K562 (cell line): Measurements from ENCODE around the gene CST3. TPM values are rescaled to one million over a fixed set of nuclear protein-coding genes. Genes with fewer than 3 reads are reported as not detected.

Experiments
- ATAC-seq: fragments of 200-7000 bp; cut with Tn5 transposase; 3 replicates; pipeline ENCODE4 v1.9.1; 2020; ENCODE audit warnings: moderate library complexity
- BruUV-seq: library from RNA; stranded (reverse); fragments of 400-500 nt; replicated peaks from 2 replicates; lab custom pipeline; 2021; lab: Mats Ljungman, UMichigan
- CTCF ChIA-PET: fragments of 300-600 bp; formaldehyde crosslinking; extraction: SDS; loops from one replicate; lab custom pipeline; 2021; ENCODE audit warnings: low intra/inter-chr PET ratio; lab: Yijun Ruan, JAX
- POLR2A ChIA-PET: fragments of 300-600, 350-650 bp; sonication (Branson Sonifier 250); formaldehyde crosslinking; extraction: SDS; loops from one replicate; lab custom pipeline; 2021; ENCODE audit warnings: antibody characterized with exemption, inconsistent platforms; lab: Yijun Ruan, JAX
- DNase-seq, 4 experiments: peaks; one replicate each; pipeline versions ENCODE4 v3.0.0 to v3.0.0-alpha.2; 2011 to 2018; ENCODE audit warnings: low spot score in 3 of 4, mixed read lengths in 3 of 4; ENCODE audit errors: extremely low read depth in 1 of 4
- FAIRE-seq: peaks from 2 replicates; lab custom pipeline; 2011; peaks lifted over from hg19 to GRCh38; lab: Jason Lieb, UNC
- H2AFZ ChIP-seq: 2 replicates; pipeline ENCODE4 v1.6.0; 2011; ENCODE audit warnings: low read depth, low read length, control low read depth, inconsistent platforms
- H3K27ac ChIP-seq: fragments of 200-600 bp; 3 replicates; pipeline ENCODE4 v1.8.0; 2011; ENCODE audit warnings: low read depth, mild to moderate bottlenecking, control low read depth, inconsistent platforms, low read length, moderate library complexity, mixed read lengths; ENCODE audit errors: extremely low read depth
- H3K27me3 ChIP-seq, 2 experiments: fragments of 300-600 bp in 1 of 2; 2 replicates in 1 of 2; 3 replicates in 1 of 2; pipeline versions ENCODE4 v1.6.0 to v1.8.0; 2011; ENCODE audit warnings: inconsistent platforms in 2 of 2, low read length in 2 of 2, mild to moderate bottlenecking in 1 of 2, mixed read lengths in 1 of 2, moderate library complexity in 1 of 2; ENCODE audit not compliant: control insufficient read depth in 2 of 2, insufficient read depth in 2 of 2
- H3K36me3 ChIP-seq: fragments of 300-600 bp; 3 replicates; pipeline ENCODE4 v1.8.0; 2011; ENCODE audit warnings: mild to moderate bottlenecking, low read length, inconsistent platforms; ENCODE audit not compliant: control insufficient read depth, insufficient read depth
- H3K4me1 ChIP-seq, 2 experiments: fragments of 200-600 bp in 1 of 2; replicated peaks in 1 of 2; 2 replicates in 1 of 2; 3 replicates in 1 of 2; pipeline versions ENCODE4 v1.5.1 to v1.8.0; 2011; ENCODE audit warnings: inconsistent platforms in 2 of 2, low read length in 2 of 2, mild to moderate bottlenecking in 1 of 2, mixed read lengths in 1 of 2, moderate library complexity in 1 of 2; ENCODE audit not compliant: control insufficient read depth in 2 of 2, insufficient read depth in 2 of 2
- H3K4me2 ChIP-seq: 2 replicates; pipeline ENCODE4 v1.6.1; 2011; ENCODE audit warnings: low read length, control low read depth, inconsistent platforms, mixed read lengths; ENCODE audit not compliant: insufficient read depth
- H3K4me3 ChIP-seq: fragments of 200-600 bp; sonication (generic), shearing (Covaris generic); 2 replicates; pipeline ENCODE4 v1.5.1; 2016; ENCODE audit warnings: control low read depth, inconsistent platforms
- H3K79me2 ChIP-seq: fragments of 200-600 bp; 3 replicates; pipeline ENCODE4 v1.8.0; 2011; ENCODE audit warnings: low read length, inconsistent platforms; ENCODE audit not compliant: control insufficient read depth, insufficient read depth
- H3K9ac ChIP-seq, 2 experiments: 2 replicates each; pipeline versions ENCODE4 v1.6.0 to v1.6.1; 2011; ENCODE audit warnings: low read depth in 2 of 2, low read length in 2 of 2, control low read depth in 1 of 2, inconsistent platforms in 1 of 2, mild to moderate bottlenecking in 1 of 2, mixed read lengths in 1 of 2; ENCODE audit not compliant: insufficient read depth in 1 of 2
- H3K9me1 ChIP-seq: one replicate; pipeline ENCODE4 v1.6.0; 2011; ENCODE audit warnings: inconsistent platforms, mild to moderate bottlenecking, low read length, moderate library complexity; ENCODE audit not compliant: control insufficient read depth, insufficient read depth
- H3K9me3 ChIP-seq: replicated peaks from 2 replicates; pipeline ENCODE4 v1.5.1; 2011; ENCODE audit warnings: low read depth, low read length, inconsistent platforms; ENCODE audit not compliant: control insufficient read depth, insufficient read depth
- H4K20me1 ChIP-seq: replicated peaks from 2 replicates; pipeline ENCODE4 v1.6.1; 2011; ENCODE audit warnings: low read length, inconsistent platforms, mixed read lengths; ENCODE audit not compliant: control insufficient read depth, insufficient read depth
- C11orf30 ChIP-seq: fragments of 450-650 bp; IDR thresholded peaks from 2 replicates; pipeline ENCODE4 v1.6.1; 2016; ENCODE audit warnings: low read depth, mild to moderate bottlenecking
- CBX1 ChIP-seq: sonication (generic); IDR thresholded peaks from 2 replicates; pipeline ENCODE4 v1.6.1; 2016; ENCODE audit warnings: antibody characterized with exemption, low read depth, mild to moderate bottlenecking
- COPS2 ChIP-seq: fragments of 450-650 bp; conservative IDR thresholded peaks from 2 replicates; pipeline ENCODE4 v1.6.1; 2016; ENCODE audit warnings: mild to moderate bottlenecking, moderate library complexity
- E2F1 ChIP-seq: sonication (generic); formaldehyde crosslinking; IDR thresholded peaks from 2 replicates; pipeline ENCODE4 v1.8.1; 2023; ENCODE audit warnings: mild to moderate bottlenecking, missing genetic modification reagents, moderate library complexity
- EGR1 ChIP-seq: fragments of 450-650 bp; conservative IDR thresholded peaks from 2 replicates; pipeline ENCODE4 v1.6.1; 2017; ENCODE audit warnings: mild to moderate bottlenecking
- GABPB2 ChIP-seq: fragments of 250-450 bp; sonication (Bioruptor Pico); conservative IDR thresholded peaks from 2 replicates; pipeline ENCODE4 v1.5.1; 2021; ENCODE audit warnings: mild to moderate bottlenecking
- LEF1 ChIP-seq: fragments of 450-650 bp; IDR thresholded peaks from 2 replicates; pipeline ENCODE4 v1.6.1; 2016; ENCODE audit warnings: mild to moderate bottlenecking
- MAFK ChIP-seq: IDR thresholded peaks from 2 replicates; pipeline ENCODE4 v1.6.1; 2011; ENCODE audit warnings: low read length, improper control_type of control experiment
- NFYB ChIP-seq: IDR thresholded peaks from 2 replicates; pipeline ENCODE4 v1.6.1; 2011; ENCODE audit warnings: mild to moderate bottlenecking, moderate library complexity; ENCODE audit not compliant: insufficient read length; ENCODE audit errors: extremely low read depth
- RBM34 ChIP-seq: fragments of 200-400 bp; formaldehyde crosslinking; IDR thresholded peaks from 2 replicates; pipeline ENCODE4 v1.6.1; 2018; ENCODE audit warnings: low read length, borderline replicate concordance; ENCODE audit not compliant: insufficient read depth
- SLC30A9 ChIP-seq: fragments of 250-450 bp; sonication (Bioruptor Pico); IDR thresholded peaks from 2 replicates; pipeline ENCODE4 v1.8.0; 2022; ENCODE audit warnings: mild to moderate bottlenecking, moderate library complexity
- TBP ChIP-seq: optimal IDR thresholded peaks from 2 replicates; pipeline ENCODE3; 2011; ENCODE audit warnings: low read depth, low read length, improper control_type of control experiment
- TSC22D4 ChIP-seq: fragments of 450-650 bp; IDR thresholded peaks from 2 replicates; pipeline ENCODE4 v1.6.1; 2016; ENCODE audit warnings: missing genetic modification characterization, missing biosample characterization, control low read depth
- TSHZ1 ChIP-seq: fragments of 250-450 bp; sonication (Bioruptor Pico); IDR thresholded peaks from 2 replicates; pipeline ENCODE4 v1.4.0; 2020; ENCODE audit warnings: mild to moderate bottlenecking, moderate library complexity
- XRCC4 ChIP-seq: IDR thresholded peaks from one replicate; pipeline ENCODE4 v1.6.1; 2011; ENCODE audit not compliant: insufficient read depth, insufficient read length; ENCODE audit errors: extremely low read depth
- ZBTB43 ChIP-seq: sonication (generic); formaldehyde crosslinking; IDR thresholded peaks from 2 replicates; pipeline ENCODE4 v1.8.0; 2023; ENCODE audit warnings: mild to moderate bottlenecking, missing genetic modification reagents
- ZNF830 ChIP-seq: fragments of 250-450 bp; sonication (Bioruptor Pico); IDR thresholded peaks from 2 replicates; pipeline ENCODE4 v1.5.0; 2021; ENCODE audit warnings: mild to moderate bottlenecking
- WGBS: fragments of 100-300 bp; shearing (Covaris generic); methylation state at CpG from one replicate; pipeline ENCODE4 v1.1.6; 2016; ENCODE audit warnings: low coverage, mixed read lengths; ENCODE audit not compliant: insufficient coverage; ENCODE audit errors: missing lambda C conversion rate; 5-methylcytosine and 5-hydroxymethylcytosine counted together
- in situ Hi-C: fragments of 300-500 bp; cut with MboI; formaldehyde crosslinking; loops from 4 replicates; pipeline ENCODE4 v1.15.0; 2018; ENCODE audit warnings: inconsistent platforms, mixed read lengths
- intact Hi-C: fragments of 100-400 bp; cut with micrococcal nuclease; formaldehyde crosslinking; loops from 2 replicates; pipeline ENCODE4 v1.14.2; 2022
- polyA plus RNA-seq, 8 experiments: library from polyadenylated mRNA; depleted of rRNA in 4 of 8; stranded (reverse) in 5 of 8; unstranded in 3 of 8; fragments of >200 nt; fragmentation: Nextera tagmentation in 2 of 8; fragmentation: Illumina TruSeq in 1 of 8; extraction: Ambion mirVana in 2 of 8; extraction: Trizol in 1 of 8; gene quantifications; 2 replicates each; pipeline versions ENCODE4 v1.2.1 to v1.2.3, GENCODE V29; 2011 to 2014; ENCODE audit warnings: inconsistent platforms in 1 of 8, missing spikeins in 1 of 8
- total RNA-seq, 7 experiments: library from RNA; depleted of rRNA in 6 of 7; stranded (reverse); fragments of >200 nt in 6 of 7; fragmentation: Illumina TruSeq in 2 of 7; extraction: Trizol in 2 of 7; gene quantifications; 2 replicates each; pipeline versions ENCODE4 v1.2.1 to v1.2.3, GENCODE V29; 2011 to 2021; ENCODE audit warnings: low replicate concordance in 1 of 7
- TF ChIP-seq, protein P1 (sequence below), 2 experiments: fragments of 450-650 bp in 1 of 2; sonication (generic) in 1 of 2; formaldehyde crosslinking in 1 of 2; IDR thresholded peaks in 1 of 2; conservative IDR thresholded peaks in 1 of 2; 2 replicates each; pipeline versions ENCODE4 v1.6.1 to v1.8.1; 2016 to 2023; ENCODE audit warnings: mild to moderate bottlenecking in 2 of 2, moderate library complexity in 2 of 2, inconsistent platforms in 1 of 2, missing genetic modification reagents in 1 of 2

CST3 gene
- total and polyA plus RNA-seq, 9 of the 15 experiments (the other 6 are each of a cell fraction or from before 2014, with no cell fraction given): 8.7 to 113 (median 48.5) TPM

- Histone ChIP-seq H3K79me2 (no peaks in the 10 kb centered on the region), H3K9me1 (no peaks in the 10 kb centered on the region), H3K4me2 (no peak overlapping the region), H3K9ac (no peak overlapping the region), H4K20me1 (no peaks in the 10 kb centered on the region), H3K27ac (no peak overlapping the region), H3K4me3 (no peak overlapping the region), H3K36me3 (no peaks in the 10 kb centered on the region), H3K4me1 (peaks cover 0 to 6% of the 10 kb centered on the region in 2 experiments; a peak in 2 of 5 replicates), H3K9me3 (no peaks in the 10 kb centered on the region), H2AFZ (no peak overlapping the region), H3K27me3 (no peaks in the 10 kb centered on the region)
- intact Hi-C loops (no loop called here), in situ Hi-C loops (no loop called here)
- WGBS: 10% methylated on average over 2 of the region's 2 CpGs
- POLR2A ChIA-PET: no interaction called here
- ATAC-seq (no peak), FAIRE-seq (no peak), DNase-seq (no peak)
- BruUV-seq: no TSS peak
- CTCF ChIA-PET: no interaction called here
- TF ChIP-seq ZNF830 (no peak), TSHZ1 (CRISPR knock-in tag) (no peak), NFYB (no peak), SLC30A9 (CRISPR knock-in tag) (no peak), MAFK (peak; percentile 83), ZBTB43 (no peak), E2F1 (no peak), TBP (no peak), GABPB2 (no peak), TSC22D4 (no peak), COPS2 (no peak), RBM34 (no peak), XRCC4 (no peak), C11orf30 (peak; percentile 44; the same call in 1 of the 2 replicates), CBX1 (no peak), EGR1 (no peak), LEF1 (no peak)
- TF ChIP-seq, protein P1, sequence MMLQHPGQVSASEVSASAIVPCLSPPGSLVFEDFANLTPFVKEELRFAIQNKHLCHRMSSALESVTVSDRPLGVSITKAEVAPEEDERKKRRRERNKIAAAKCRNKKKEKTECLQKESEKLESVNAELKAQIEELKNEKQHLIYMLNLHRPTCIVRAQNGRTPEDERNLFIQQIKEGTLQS (IDR thresholded peaks at IDR 0.05): no peak
- TF ChIP-seq, protein P1 (CRISPR knock-in tag; conservative IDR thresholded peaks at IDR 0.05): no peak
These were observed 13.4 kb upstream of the CST3 start for GRCh38 chr20:23651117-23651516.
